LNCAP (cell line): ENCODE results near the gene FIBP.

Source experiments
- CTCF ChIP-seq: fragments of 450-650 bp; IDR thresholded peaks from 2 replicates; pipeline ENCODE4 v1.5.1; 2017; ENCODE audit warnings: mild to moderate bottlenecking

FIBP gene

GRCh38 chr11:65888163-65888814, at the start of gene FIBP:
Gene FIBP, minus strand, starts transcription at chr11:65888471. Its CDS starts 53 bp downstream, at chr11:65888418.
- TF ChIP-seq CTCF: peak; percentile 87

- no peak for TF ChIP-seq CTCF
Measured at GRCh38 chr11:65937766-65938165, 49.5 kb upstream of the FIBP start.

GRCh38 chr11:65934014-65934413, 45.7 kb upstream of the FIBP start:
- TF ChIP-seq CTCF: no peak

GRCh38 chr11:65932558-65932919, 44.3 kb upstream of the FIBP start:
- no peak for TF ChIP-seq CTCF

GRCh38 chr11:65931773-65932557, 43.7 kb upstream of the FIBP start:
- no peak for TF ChIP-seq CTCF

- TF ChIP-seq CTCF: no peak
Measured at GRCh38 chr11:65928667-65929066, 40.4 kb upstream of the FIBP start.

GRCh38 chr11:65927904-65928397, 39.7 kb upstream of the FIBP start:
- TF ChIP-seq CTCF: no peak
